ENCODE data around the gene GATAD2A.

DNA sequence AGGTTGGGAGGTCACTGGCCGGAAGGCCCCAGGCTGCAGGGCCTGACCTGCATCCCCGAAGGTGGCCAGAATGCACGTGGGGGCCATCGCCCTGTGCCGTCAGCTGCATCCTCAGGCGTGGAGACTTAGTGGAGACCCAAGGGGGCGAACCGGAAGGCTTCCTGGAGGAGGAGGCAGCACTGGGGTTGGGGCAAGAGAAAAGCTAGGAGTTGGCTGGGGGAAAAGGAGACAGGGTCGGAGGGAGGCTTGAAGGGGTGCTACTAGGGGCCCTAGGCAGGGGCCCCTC lies 121.8 kb downstream of the GATAD2A start:
- TF ChIP-seq YY1 (IDR thresholded peaks at IDR 0.05; ENCODE audit: insufficient read depth, insufficient read length), result no peak
- TF ChIP-seq ZNF274 (IDR thresholded peaks at IDR 0.05; ENCODE audit: low read depth, low read length), result no peak

Measured in NT2/D1 (cell line).